WTC11 (cell line): ENCODE results near the gene DUSP5.

Experiments
- ATF1 ChIP-seq: sonication (generic); formaldehyde crosslinking; IDR thresholded peaks from 2 replicates; pipeline ENCODE4 v1.8.1; 2023; ENCODE audit warnings: mild to moderate bottlenecking, moderate library complexity, missing genetic modification reagents
- ESRRA ChIP-seq: sonication (generic); formaldehyde crosslinking; IDR thresholded peaks from 2 replicates; pipeline ENCODE4 v1.8.1; 2022; ENCODE audit warnings: mild to moderate bottlenecking, missing genetic modification reagents, borderline replicate concordance
- FOXJ3 ChIP-seq: sonication (generic); formaldehyde crosslinking; IDR thresholded peaks from 2 replicates; pipeline ENCODE4 v1.9.0; 2021; ENCODE audit warnings: missing genetic modification reagents, mild to moderate bottlenecking, borderline replicate concordance
- TF ChIP-seq, protein P1 (sequence below): fragments of 200-600 bp; IDR thresholded peaks from 2 replicates; pipeline ENCODE4 v1.8.0; 2022; ENCODE audit warnings: antibody characterized with exemption

- TF ChIP-seq ESRRA (no peak), ATF1 (CRISPR knock-in tag) (no peak), FOXJ3 (CRISPR knock-in tag) (no peak)
- TF ChIP-seq, protein P1, sequence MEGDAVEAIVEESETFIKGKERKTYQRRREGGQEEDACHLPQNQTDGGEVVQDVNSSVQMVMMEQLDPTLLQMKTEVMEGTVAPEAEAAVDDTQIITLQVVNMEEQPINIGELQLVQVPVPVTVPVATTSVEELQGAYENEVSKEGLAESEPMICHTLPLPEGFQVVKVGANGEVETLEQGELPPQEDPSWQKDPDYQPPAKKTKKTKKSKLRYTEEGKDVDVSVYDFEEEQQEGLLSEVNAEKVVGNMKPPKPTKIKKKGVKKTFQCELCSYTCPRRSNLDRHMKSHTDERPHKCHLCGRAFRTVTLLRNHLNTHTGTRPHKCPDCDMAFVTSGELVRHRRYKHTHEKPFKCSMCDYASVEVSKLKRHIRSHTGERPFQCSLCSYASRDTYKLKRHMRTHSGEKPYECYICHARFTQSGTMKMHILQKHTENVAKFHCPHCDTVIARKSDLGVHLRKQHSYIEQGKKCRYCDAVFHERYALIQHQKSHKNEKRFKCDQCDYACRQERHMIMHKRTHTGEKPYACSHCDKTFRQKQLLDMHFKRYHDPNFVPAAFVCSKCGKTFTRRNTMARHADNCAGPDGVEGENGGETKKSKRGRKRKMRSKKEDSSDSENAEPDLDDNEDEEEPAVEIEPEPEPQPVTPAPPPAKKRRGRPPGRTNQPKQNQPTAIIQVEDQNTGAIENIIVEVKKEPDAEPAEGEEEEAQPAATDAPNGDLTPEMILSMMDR, result no peak
Observed at GRCh38 chr10:110474017-110474416, 23.7 kb upstream of the DUSP5 start.
